Uterus (tissue), 2 donors: ENCODE results near the gene ZSWIM8.

Source experiments
- POLR2A ChIP-seq, 2 donors: fragments of 450-650 bp; IDR thresholded peaks; one replicate each; pipeline ENCODE4 v1.6.1; 2016; ENCODE audit warnings: antibody characterized with exemption in 2 of 2, mild to moderate bottlenecking in 1 of 2, moderate library complexity in 1 of 2
- TF ChIP-seq, protein P1 (sequence below), 4 experiments: fragments of 200-600 bp in 2 of 4; fragments of 450-650 bp in 2 of 4; sonication (generic) in 2 of 4; IDR thresholded peaks; one replicate each; pipeline ENCODE4 v1.5.1; 2016 to 2019; ENCODE audit warnings: antibody characterized with exemption in 4 of 4, mild to moderate bottlenecking in 2 of 4, moderate library complexity in 1 of 4

DNA sequence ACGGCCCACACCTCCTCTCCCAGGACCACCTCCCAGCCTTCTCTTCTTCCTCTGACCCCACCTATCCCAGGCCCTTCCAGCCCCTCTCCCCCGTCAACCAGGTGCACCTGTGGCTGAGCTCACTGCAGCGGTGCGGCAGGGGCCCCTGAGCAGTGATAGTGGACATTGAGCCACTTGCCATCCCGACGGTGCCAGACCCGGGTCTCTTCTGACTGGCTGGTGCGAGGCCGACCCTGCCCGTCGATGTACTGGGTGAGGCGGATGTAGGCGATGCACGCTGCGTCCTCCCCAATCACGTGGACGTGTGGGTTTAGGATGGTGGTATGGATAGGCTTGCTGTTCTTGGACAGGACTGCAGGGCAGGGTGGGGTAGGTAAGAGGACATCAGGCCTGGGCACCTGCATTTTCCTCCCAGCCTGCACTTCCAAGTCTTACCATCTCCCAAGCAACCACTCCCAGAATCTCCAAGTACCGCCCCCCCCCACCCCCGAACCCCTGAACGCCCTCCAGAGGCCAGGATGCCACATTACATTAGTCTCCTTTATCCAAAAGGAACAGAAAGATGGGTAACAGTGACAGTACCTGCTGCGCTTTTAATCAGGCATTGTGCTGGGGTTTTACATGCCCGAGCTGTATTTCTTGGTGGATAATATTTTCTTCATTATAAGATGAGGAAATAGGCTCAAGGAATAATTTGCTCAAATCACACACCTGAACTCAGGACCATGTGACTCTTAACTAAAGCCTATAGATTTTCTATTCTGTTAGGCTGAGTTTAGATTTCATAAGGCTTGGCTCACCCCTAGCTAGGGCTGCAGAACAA is 29.7 kb downstream of the ZSWIM8 start:
- no peak for TF ChIP-seq POLR2A (IDR thresholded peaks at IDR 0.05)
- TF ChIP-seq, protein P1, sequence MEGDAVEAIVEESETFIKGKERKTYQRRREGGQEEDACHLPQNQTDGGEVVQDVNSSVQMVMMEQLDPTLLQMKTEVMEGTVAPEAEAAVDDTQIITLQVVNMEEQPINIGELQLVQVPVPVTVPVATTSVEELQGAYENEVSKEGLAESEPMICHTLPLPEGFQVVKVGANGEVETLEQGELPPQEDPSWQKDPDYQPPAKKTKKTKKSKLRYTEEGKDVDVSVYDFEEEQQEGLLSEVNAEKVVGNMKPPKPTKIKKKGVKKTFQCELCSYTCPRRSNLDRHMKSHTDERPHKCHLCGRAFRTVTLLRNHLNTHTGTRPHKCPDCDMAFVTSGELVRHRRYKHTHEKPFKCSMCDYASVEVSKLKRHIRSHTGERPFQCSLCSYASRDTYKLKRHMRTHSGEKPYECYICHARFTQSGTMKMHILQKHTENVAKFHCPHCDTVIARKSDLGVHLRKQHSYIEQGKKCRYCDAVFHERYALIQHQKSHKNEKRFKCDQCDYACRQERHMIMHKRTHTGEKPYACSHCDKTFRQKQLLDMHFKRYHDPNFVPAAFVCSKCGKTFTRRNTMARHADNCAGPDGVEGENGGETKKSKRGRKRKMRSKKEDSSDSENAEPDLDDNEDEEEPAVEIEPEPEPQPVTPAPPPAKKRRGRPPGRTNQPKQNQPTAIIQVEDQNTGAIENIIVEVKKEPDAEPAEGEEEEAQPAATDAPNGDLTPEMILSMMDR (IDR thresholded peaks at IDR 0.05) = no peak
